Motor neuron (in vitro differentiated cells): Measurements from ENCODE around the gene ISG15. TPM values are rescaled to one million over a fixed set of nuclear protein-coding genes. Genes with fewer than 3 reads are reported as not detected.
A peak's percentile ranks its signal among the peaks of the same experiment; 100 is the strongest.
"Not testable (repeated sequence)": the region's sequence is repeated elsewhere in the genome, so short reads cannot be mapped to it uniquely, and the experiment has no call there.

Source experiments
- ATAC-seq, 8 experiments: fragments of 200-7000 bp; cut with Tn5 transposase; replicated peaks in 6 of 8; 2 replicates each; pipeline ENCODE4 v1.8.0; 2021; ENCODE audit warnings: mild to moderate bottlenecking in 8 of 8, moderate library complexity in 8 of 8
- H3K27ac ChIP-seq, 2 donors: fragments of 250-450 bp; sonication (Bioruptor Pico); 2 replicates each; pipeline ENCODE4 v1.9.0; 2021; ENCODE audit warnings: antibody characterized with exemption in 2 of 2, mild to moderate bottlenecking in 2 of 2, moderate library complexity in 1 of 2
- H3K4me1 ChIP-seq, 2 donors: fragments of 250-450 bp; sonication (Bioruptor Pico); replicated peaks in 1 of 2; 2 replicates each; pipeline ENCODE4 v1.6.1; 2021; ENCODE audit warnings: antibody characterized with exemption in 2 of 2, mild to moderate bottlenecking in 2 of 2, moderate library complexity in 1 of 2
- H3K4me3 ChIP-seq, 5 donors: fragments of 250-450 bp; sonication (Bioruptor Pico); 2 replicates each; pipeline ENCODE4 v1.9.0; 2021; ENCODE audit warnings: antibody characterized with exemption in 5 of 5, mild to moderate bottlenecking in 5 of 5, moderate library complexity in 4 of 5
- WGBS, 10 experiments: fragments of 450-650 bp; shearing (Covaris generic); methylation state at CpG; one replicate each; pipeline ENCODE4 v1.0.0; 2022; 5-methylcytosine and 5-hydroxymethylcytosine counted together
- in situ Hi-C, 9 experiments: fragments of 400-800 bp; cut with MboI; loops; one replicate each; pipeline ENCODE4 v1.15.0; 2021; ENCODE audit warnings: low sequenced_read_pairs in 9 of 9, low pct_unique_long_range_greater_than_20kb in 2 of 9; ENCODE audit not compliant: unreplicated experiment in 9 of 9
- total RNA-seq, 8 experiments: library from RNA; unstranded; fragments of 300-600 nt; gene quantifications; 2 replicates each; pipeline versions ENCODE4 v1.2.3 to v1.2.4, GENCODE V29; 2022

Gene ISG15
- total RNA-seq, 8 experiments from 2014 or later, result 18.6 to 398 (median 26.2) TPM

DNA sequence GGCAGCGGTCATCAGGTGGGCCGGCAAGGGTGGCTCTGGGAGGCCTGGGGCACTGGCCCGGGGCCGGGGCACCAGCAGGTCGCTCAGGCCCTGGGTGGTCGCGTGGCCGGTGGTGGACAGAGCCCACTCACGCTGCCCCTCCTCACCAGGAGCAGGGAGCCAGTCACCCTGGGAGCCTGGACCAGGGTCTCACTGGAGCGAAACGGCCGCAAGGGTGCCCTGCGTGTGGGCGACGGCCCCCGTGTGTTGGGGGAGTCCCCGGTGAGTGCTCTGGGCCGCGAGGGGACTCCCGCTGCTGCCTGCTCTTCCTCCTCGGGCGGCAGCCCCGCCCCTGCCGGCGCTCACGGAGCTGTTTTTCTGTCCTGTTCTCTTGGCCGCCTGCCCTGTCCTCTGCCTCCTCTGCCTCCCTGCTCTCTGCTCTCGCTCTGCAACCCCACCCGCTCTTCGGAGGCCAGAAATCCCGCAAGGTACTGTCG is 37.3 kb downstream of the ISG15 start:
- no peaks in the 10 kb centered on the region for H3K4me1 ChIP-seq
- 81 to 100% (median 97%) methylated on average over 1 to 13 of the region's 32 CpGs; no CpG with 5 or more reads in 5 of the 10 experiments for WGBS, 10 experiments
- no peak overlapping the region for H3K27ac ChIP-seq
- no peak for ATAC-seq
- in situ Hi-C loops, result no loop called here
- no peak overlapping the region for H3K4me3 ChIP-seq

DNA sequence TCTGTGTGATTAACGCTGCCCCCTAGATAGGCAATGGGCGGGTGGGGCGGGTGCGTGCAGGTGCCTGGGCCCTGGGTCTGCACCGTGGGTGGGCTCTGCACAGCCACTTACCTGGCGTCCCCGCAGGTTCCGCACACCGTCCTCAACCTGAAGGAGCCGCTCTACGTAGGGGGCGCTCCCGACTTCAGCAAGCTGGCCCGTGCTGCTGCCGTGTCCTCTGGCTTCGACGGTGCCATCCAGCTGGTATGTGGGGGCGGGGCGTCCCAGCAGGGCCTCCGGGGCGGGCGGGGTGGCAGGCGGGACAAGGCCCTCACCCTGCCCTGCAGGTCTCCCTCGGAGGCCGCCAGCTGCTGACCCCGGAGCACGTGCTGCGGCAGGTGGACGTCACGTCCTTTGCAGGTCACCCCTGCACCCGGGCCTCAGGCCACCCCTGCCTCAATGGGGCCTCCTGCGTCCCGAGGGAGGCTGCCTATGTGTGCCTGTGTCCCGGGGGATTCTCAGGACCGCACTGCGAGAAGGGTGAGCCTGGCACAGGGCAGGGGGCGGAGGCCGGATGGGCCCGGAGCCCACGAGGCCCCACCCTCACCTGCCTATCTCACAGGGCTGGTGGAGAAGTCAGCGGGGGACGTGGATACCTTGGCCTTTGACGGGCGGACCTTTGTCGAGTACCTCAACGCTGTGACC is 38.0 kb downstream of the ISG15 start:
- Histone ChIP-seq H3K4me1 (no peaks in the 10 kb centered on the region), H3K4me3 (no peak overlapping the region), H3K27ac (no peak overlapping the region)
- WGBS, 10 experiments, result 73 to 100% (median 96%) methylated on average over 2 to 8 of the region's 46 CpGs; no CpG with 5 or more reads in 6 of the 10 experiments
- in situ Hi-C loops, result no loop called here
- ATAC-seq, result no peak

DNA sequence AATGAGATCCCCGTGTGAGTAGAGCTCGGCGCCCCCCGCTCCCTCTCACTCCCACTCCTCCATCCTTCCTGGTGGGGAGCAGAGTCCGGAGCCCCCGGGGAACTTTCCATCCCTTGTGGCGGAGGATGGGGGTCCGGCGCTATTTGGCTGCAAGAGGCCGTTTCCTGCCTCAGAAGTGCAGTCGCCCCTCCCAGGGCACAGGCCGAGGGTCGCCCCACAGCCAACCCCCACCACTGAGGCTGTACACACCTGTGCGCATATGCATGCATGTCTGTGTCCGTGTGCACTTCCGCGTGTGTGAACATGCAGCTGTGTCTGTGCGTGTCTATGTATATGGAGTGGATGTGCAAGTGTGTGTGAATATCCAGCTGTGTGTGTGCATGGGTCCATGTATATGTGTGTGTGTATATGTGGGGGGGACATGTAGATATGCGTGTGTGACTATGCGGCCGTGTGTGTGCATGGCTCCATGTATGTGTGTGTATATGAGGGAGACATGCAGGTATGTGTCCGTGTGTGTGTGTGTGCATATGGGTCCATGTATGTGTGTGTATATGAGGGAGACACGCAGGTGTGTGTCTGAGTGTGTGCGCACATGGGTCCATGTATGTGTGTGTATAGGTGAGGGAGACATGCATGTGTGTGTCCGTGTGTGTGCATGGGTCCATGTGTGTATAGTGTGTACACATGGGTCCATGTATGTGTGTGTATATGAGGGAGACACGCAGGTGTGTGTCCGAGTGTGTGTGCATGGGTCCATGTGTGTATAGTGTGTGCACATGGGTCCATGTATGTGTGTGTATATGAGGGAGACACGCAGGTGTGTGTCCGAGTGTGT is 38.9 kb downstream of the ISG15 start:
- in situ Hi-C loops, result no loop called here
- ATAC-seq, result no peak
- Histone ChIP-seq H3K4me3 (no peak overlapping the region), H3K4me1 (no peaks in the 10 kb centered on the region), H3K27ac (no peak overlapping the region)
- WGBS, 10 experiments, result 86 to 100% (median 94%) methylated on average over 3 to 19 of the region's 29 CpGs; no CpG with 5 or more reads in 3 of the 10 experiments

DNA sequence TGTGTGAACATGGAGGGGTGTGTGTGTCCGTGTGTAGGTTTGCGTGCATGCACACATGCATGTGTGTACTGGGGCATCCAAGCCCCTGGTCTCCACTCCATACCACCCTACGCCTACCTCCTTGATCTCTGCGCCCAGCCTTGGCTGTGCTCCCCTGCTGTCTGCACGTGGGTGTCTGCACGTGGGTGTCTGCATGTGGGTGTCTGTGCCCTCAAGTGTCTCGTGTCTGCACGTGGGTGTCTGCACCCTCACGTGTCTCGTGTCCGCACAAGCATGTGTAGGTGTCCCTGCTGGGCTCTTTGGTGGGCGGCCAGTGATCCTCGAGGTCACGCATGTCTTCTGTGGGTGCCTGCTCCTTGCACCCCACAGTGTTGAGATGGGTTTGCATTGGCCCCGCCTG is 39.7 kb downstream of the ISG15 start:
- H3K4me1 ChIP-seq, result peaks cover 0 to 1% of the 10 kb centered on the region in 2 donors
- no peak overlapping the region for H3K27ac ChIP-seq
- ATAC-seq, result no peak
- in situ Hi-C loops, result no loop called here
- 90 to 100% (median 94%) methylated on average over 1 to 7 of the region's 15 CpGs; no CpG with 5 or more reads in 5 of the 10 experiments for WGBS, 10 experiments
- H3K4me3 ChIP-seq, result no peak overlapping the region

DNA sequence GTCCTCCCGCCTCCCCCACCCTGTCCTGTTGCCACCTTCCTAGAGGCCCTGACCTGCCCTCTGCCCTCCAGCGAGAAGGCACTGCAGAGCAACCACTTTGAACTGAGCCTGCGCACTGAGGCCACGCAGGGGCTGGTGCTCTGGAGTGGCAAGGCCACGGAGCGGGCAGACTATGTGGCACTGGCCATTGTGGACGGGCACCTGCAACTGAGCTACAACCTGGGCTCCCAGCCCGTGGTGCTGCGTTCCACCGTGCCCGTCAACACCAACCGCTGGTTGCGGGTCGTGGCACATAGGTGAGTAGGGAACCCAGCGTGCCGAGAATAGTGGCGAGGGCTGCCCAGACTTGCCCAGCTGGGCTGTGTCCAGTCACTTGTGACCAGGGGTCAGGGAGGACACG is 40.4 kb downstream of the ISG15 start:
- 85 to 100% (median 100%) methylated on average over 1 to 5 of the region's 18 CpGs; no CpG with 5 or more reads in 7 of the 10 experiments for WGBS, 10 experiments
- Histone ChIP-seq H3K27ac (no peak overlapping the region), H3K4me1 (peaks cover 3 to 8% of the 10 kb centered on the region in 2 donors), H3K4me3 (no peak overlapping the region)
- in situ Hi-C loops, result no loop called here
- ATAC-seq, result no peak

DNA sequence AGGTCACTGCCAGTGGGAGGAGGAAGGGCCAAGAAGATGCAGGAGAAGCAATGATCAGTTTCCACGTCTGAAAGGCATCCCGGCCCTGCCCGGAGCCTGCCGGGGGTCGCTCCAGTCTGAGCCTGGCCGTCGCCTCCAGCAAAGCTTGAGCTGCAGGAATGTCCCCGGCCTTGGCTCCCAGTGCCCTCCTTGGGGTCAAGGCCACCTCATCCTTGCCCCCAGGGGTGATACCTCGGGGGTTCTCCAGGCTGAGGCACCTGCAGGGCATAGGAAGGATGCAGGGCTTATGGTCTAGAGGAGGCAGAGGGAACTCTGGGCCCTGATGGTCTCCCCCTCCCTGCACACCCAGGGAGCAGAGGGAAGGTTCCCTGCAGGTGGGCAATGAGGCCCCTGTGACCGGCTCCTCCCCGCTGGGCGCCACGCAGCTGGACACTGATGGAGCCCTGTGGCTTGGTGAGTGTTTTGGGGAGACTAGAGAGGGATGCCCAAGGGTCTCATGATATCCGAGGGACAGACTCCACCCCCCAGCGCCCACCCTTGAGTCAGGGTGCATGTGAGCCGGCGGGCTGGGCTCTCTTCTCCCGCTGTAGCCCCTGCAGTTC is 40.9 kb downstream of the ISG15 start:
- H3K4me3 ChIP-seq, result no peak overlapping the region
- 80 to 100% (median 92%) methylated on average over 1 to 17 of the region's 18 CpGs; no CpG with 5 or more reads in 5 of the 10 experiments for WGBS, 10 experiments
- no peak overlapping the region for H3K27ac ChIP-seq
- peaks cover 6 to 11% of the 10 kb centered on the region in 2 donors for H3K4me1 ChIP-seq
- no peak for ATAC-seq
- in situ Hi-C loops, result no loop called here

DNA sequence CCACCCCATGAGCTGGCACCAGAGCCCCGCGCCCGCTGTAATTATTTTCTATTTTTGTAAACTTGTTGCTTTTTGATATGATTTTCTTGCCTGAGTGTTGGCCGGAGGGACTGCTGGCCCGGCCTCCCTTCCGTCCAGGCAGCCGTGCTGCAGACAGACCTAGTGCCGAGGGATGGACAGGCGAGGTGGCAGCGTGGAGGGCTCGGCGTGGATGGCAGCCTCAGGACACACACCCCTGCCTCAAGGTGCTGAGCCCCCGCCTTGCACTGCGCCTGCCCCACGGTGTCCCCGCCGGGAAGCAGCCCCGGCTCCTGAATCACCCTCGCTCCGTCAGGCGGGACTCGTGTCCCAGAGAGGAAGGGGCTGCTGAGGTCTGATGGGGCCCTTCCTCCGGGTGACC is 41.7 kb downstream of the ISG15 start:
- 72 to 98% (median 95%) methylated on average over 6 to 10 of the region's 23 CpGs; no CpG with 5 or more reads in 5 of the 10 experiments for WGBS, 10 experiments
- in situ Hi-C loops, result no loop called here
- ATAC-seq, result no peak
- H3K4me3 ChIP-seq, result no peak overlapping the region
- H3K4me1 ChIP-seq, result peaks cover 6 to 14% of the 10 kb centered on the region in 2 donors
- no peak overlapping the region for H3K27ac ChIP-seq

DNA sequence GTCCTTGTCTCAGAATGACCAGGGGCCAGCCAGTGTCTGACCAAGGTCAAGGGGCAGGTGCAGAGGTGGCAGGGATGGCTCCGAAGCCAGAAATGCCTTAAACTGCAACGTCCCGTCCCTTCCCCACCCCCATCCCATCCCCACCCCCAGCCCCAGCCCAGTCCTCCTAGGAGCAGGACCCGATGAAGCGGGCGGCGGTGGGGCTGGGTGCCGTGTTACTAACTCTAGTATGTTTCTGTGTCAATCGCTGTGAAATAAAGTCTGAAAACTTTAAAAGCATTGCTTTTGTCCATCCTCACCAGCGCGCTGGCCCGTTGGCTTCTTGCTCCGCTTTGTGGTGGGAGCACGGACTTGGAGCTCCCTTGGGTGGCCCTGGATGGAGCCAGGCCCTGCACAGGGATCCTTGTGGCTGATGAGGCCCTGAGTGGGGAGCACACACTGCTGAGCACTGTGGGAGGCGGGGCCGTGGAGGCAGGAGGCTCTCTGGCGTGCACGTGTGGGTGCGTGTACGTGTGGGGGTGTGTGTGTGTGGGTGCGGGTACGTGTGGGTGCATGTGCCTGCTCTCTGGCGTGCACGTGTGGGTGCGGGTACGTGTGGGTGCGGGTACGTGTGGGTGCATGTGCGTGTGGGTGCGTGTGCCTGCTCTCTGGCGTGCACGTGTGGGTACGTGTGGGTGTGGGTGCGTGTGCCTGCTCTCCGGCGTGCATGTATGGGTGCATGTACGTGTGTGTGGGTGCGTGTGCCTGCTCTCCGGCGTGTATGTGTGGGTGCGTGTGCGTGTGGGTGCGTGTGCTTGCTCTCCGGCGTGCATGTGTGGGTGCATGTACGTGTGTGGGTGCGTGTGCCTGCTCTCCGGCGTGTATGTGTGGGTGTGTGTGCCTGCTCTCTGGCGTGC is 42.8 kb downstream of the ISG15 start:
- 63 to 83% (median 82%) methylated on average over 4 to 20 of the region's 50 CpGs; no CpG with 5 or more reads in 7 of the 10 experiments for WGBS, 10 experiments

DNA sequence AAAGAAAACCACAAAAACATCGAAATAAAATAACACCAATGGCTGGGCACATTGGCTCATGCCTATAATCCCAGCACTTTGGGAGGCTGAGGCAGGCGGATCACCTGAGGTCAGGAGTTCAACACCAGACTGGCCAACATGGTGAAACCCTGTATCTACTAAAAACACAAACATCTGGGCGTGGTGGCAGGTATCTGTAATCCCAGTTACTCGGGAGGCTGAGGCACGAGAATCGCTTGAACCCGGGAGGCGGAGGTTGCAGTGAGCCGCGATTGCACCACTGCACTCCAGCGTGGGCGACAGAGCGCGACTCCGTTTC is 44.4 kb downstream of the ISG15 start:
- H3K4me1 ChIP-seq, result peaks cover 9 to 27% of the 10 kb centered on the region in 2 donors
- in situ Hi-C loops, ATAC-seq, H3K27ac ChIP-seq, H3K4me3 ChIP-seq: not testable (repeated sequence)
- 28 to 92% (median 59%) methylated on average over 1 to 15 of the region's 15 CpGs for WGBS, 10 experiments

More for the DNA sequence above, 42.8 kb downstream of the ISG15 start:
- Histone ChIP-seq H3K27ac (no peak overlapping the region), H3K4me3 (no peak overlapping the region), H3K4me1 (peaks cover 6 to 17% of the 10 kb centered on the region in 2 donors)
- in situ Hi-C loops, result no loop called here
- no peak for ATAC-seq

DNA sequence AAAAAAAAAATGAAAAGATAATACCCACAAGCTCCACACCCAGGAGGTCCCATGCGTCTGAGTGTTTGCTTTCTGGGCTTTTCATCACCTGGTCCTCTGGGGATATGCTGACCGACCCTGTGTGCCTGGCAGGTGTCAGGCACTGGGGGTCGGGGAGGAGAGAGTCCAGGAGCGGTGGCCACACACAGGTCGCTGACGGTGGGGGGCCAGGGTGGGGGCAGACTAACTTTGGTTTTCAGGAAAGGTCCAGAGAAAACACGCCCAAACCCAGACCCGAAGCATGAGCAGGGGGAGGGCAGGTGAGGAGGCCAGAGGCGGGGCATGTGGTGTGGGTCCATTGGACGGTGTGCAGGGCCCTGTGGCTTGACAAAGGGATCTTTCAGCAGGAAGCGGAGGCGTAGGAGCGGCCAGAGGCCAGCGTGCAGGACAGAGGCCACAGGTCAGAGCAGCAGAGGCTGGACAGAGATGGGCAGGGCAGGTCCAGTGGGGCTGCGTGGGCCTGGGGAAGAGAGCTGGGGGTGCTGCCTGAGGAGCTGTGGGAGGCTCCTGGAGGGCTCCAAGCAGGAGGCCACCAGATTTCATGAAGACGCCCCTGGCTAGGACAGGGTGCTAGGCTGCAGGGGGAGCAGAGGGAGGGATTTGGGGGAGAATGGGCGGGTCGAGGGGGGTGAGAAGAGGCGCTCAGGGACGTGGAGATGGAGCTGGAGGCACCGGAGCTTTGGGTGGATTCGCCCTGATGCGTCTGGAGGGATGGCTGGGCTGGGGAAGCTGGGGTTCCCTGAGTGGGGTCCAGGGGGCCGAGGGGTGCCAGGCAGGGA is 45.0 kb downstream of the ISG15 start:
- H3K27ac ChIP-seq, result no peak overlapping the region
- 20% methylated on average over 1 of the region's 24 CpGs; no CpG with 5 or more reads in 9 of the 10 experiments for WGBS, 10 experiments
- ATAC-seq, result no peak
- peak overlapping the region in 3 of 5 donors; percentile 44 to 53 (median 46) for H3K4me3 ChIP-seq
- in situ Hi-C loops, result no loop called here
- peaks cover 9 to 32% of the 10 kb centered on the region in 2 donors for H3K4me1 ChIP-seq

DNA sequence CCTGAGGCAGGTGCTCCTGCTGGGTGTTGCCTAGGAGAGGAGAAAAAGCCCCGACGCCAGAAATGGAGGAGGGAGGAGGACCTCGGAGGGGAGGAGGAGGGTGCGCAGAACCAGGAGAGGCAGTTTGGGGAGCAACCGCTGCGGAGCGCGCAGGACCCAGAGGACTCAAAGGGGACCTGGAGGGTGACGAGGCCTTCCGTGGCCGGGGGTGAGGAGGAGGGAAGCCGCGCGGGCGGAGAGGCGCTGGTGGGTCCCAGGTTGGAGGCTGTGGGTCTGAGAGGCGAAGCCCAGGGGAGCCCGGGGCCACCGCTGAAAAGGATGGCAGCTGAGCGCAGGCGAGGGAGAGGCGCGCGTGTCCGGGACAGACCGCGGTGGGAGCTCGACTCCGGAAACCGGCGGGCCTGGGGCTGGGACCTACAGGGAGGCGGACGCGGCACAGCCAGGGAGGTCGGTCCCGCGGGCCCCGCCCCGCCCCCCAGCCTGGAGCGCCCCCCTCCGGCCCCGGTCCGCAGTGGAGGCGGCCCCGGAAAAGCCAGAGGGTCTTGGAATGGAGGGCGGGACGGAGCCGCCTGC is 45.7 kb downstream of the ISG15 start:
- H3K4me3 ChIP-seq, result peak overlapping the region; percentile 27 to 53 (median 44)
- 2% methylated on average over 9 of the region's 48 CpGs; no CpG with 5 or more reads in 9 of the 10 experiments for WGBS, 10 experiments
- H3K4me1 ChIP-seq, result peaks cover 11 to 39% of the 10 kb centered on the region in 2 donors
- in situ Hi-C loops, result no loop called here
- no peak overlapping the region for H3K27ac ChIP-seq
- ATAC-seq, result peak in 6 of 8 experiments; percentile 47 to 56 (median 50)
